GM10847 (cell line): Measurements from ENCODE around the gene L2HGDH.

ENCODE experiments used
- POLR2A ChIP-seq: IDR thresholded peaks from 2 replicates; pipeline ENCODE4 v1.6.1; 2011; ENCODE audit not compliant: insufficient read length; ENCODE audit errors: extremely low read depth

Gene L2HGDH

DNA sequence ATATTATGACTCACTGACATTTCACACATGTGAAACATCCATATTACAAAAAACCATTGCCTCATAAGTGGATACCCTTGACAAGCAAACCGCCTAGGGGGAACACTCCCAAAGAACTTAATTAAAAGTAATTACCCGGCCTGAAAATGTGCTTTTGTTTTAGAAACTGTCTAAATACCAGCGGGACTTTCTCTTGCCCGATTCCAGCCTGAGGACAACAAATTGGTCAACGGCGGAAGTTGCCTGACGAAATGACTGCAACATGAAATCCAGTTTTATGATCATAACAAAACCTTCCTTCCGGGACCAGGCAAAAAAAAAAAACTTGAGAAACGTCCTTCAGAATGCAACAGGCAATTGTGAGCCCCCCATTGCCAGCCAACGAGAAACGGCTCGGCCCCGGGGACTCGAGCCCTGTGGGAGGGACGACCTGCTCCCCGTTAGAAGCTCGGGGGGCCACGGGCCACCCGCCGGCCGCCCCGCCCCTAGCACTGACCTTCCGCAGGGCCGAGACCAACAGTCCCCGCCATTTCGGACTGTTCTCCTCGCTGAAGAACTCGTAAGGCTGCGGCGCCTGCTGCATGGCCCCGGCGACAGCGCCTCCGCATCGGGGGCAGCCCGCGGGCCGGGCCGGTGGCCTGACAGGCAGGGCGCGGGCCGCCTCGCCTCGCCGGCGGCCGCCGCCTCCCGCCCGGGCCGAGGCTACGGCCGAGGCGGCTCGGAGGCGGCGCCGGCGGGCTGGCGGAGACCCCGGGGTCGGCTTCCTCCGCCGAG lies 81.1 kb downstream of the L2HGDH start:
- no peak for TF ChIP-seq POLR2A

DNA sequence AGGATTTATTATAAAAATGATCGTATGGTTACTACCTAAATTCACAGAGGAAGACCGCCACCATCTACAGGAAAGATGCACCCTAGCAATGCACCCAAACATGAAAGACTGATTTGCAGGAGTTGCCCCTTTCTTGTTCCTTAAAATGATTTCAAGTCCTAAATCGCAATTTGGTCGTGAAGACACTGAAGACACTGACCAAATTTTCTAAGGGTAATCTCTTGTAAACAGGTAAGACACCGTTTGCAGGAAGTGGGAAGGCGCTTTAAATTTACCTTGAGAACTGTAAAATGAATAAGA lies 81.7 kb downstream of the L2HGDH start:
- TF ChIP-seq POLR2A, result no peak

DNA sequence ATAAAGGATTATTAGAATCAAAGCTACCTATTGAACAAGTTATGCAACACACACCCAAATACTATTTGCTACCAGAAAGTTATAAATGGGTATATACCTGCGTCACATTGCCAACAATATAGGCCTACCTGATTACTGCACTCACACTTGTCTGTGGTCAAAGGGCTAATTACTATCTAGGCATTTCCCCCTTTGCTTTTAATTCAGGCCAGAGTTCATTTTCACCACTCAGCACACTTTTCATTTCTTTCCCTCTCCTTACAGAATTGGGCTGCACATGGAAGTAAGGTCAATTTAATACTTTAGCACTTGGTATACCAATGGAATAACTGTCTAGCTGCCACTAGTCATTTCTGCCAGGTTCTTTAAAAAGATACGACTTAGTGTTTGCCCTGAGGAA lies 82.3 kb downstream of the L2HGDH start:
- no peak for TF ChIP-seq POLR2A

DNA sequence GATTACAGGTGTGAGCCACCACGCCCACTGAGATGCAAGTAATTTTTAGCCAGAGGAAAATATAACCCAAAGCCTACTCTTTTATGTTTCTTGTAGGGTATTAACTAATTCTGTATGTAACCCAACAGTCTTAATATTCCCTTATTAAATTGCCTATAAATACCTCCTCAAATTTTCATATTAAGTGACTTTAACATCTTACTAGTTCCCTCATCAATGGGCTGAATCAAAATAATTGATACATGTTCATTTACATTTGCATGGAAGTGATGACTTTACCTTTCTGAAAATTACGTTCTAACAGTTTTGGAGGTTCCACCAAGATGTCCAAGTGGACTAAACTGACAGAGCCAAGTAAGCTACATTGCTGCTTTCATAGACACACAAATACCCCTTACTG lies 83.7 kb downstream of the L2HGDH start:
- TF ChIP-seq POLR2A, result no peak

DNA sequence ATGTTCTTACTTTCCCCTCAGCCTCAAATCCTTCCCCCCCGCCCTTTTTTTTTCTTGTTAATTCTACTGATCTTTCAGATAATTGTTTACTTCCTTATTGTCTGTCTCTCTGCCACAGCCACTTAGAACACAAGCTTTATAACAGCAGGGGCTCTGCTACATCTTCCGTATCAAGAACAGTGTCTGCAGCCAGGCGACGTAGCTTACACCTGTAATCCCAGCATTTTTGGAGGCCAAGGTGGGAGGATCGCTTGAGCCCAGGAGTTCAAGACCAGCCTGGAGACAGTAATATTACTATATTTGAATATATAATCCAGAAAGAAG lies 86.1 kb downstream of the L2HGDH start:
- TF ChIP-seq POLR2A, result no peak

DNA sequence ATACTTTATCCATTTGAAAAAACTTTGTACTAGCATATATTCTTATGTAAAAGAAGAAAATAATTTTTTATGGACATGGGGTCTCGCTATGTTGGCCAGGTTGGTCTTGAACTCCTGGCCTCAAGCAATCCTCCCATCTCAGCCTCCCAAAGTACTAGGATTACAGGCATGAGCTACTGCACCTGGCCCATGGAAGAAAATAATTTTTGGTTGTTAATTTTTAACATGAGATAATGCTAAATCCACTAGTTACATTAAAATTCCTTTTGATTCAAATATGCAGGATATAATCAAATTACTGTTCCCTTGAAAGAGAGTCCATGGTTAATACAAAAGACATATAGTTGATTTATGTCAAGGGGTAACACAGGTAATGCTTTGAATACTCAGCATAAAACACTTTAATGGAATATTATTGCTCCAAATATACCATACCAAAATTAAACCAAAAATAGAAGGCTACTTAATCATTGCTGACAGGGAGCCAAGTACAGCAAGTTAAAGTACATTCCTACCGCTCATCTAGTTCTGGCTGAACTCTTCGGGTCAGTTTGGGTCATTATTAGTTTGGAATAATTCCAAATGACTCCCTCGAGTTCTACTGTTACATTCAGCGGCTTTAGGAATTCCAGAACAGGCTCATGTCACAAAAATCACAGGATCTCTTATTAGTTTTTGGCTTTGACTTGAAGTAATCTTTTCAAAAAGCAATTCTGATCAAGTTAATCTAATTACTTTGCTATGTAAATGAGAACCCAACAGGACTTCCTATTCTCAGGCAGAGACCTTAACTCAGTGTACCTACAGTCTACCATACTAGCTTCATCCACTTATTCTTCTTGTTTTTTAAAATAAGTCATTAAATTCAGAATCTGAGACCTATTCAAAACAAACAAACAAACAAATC lies 86.7 kb downstream of the L2HGDH start:
- no peak for TF ChIP-seq POLR2A

DNA sequence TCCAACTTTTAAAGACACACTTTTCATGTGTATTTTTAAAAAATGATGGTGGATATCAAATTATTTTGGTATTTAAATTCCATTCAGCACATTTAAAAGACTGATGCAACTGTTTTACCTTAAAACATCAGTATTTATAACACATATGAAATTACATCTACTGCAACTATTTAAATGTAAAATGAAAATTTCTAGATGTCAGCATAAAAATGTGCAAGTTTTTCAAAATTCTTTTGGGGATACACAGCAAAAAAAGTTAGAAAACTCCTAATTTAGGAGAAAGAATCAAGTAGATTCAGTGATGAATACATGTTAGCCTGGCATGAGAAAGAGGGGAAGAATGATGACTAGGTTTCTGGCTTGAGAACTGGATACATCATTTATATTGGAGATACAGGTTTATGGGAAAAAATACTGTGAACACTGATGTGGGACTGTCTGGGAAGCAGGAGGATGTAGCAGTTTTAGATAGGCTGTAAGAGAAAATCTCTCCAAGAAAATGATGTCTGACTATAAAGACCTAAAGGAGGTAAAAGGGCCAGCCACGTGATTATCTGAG lies 89.9 kb downstream of the L2HGDH start:
- no peak for TF ChIP-seq POLR2A

DNA sequence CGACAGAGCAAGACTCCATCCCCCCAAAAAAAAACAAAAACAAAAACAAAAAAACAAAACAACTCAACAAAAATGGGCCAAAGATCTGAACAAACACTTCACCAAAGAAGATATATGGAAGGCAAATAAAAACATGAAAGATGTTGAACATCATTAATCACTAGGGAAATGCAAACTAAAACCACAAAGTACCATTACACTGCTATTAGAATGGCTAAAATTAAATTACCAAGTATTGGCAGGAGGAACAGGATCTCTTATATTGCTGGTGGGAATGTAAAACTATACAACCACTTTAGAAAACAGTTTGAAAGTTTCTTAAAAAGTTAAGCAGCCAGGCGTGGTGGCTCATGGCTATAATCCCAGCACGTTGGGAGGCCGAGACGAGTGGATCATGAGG lies 93.5 kb downstream of the L2HGDH start:
- no peak for TF ChIP-seq POLR2A

DNA sequence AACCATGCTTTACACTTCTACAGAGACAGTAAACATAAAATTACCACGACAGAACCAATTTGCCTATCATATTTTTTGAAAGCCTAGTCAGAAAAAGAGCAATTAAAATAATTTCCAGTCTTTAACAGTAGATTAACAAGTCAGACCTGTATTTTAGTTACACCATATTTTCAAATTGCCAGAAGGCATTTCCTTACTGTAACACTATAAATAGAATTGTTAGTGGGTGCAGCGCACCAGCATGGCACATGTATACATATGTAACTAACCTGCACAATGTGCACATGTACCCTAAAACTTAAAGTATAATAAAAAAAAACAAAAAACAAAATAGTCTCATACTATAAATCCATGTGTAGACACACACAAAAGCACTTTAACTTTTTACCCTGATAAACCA lies 96.6 kb downstream of the L2HGDH start:
- TF ChIP-seq POLR2A, result no peak

DNA sequence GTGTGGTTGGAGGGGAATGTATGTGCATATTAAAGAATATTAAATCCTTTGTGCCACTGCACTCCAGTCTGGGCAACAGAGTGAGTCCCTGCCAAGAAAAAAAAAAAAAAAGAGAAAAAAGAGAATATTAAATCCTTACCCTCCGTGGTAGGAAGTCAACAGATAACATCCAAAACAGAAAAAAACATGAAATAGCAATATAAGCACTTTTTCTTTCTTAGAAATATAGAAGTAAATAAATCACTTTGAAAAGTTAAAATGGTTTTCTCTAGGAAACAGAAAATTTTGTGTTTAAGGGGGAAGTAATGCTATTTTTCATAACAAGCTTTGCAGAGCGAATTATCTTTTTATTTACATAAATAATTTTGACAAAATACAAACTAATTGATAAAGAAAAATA lies 98.2 kb downstream of the L2HGDH start:
- TF ChIP-seq POLR2A, result no peak

DNA sequence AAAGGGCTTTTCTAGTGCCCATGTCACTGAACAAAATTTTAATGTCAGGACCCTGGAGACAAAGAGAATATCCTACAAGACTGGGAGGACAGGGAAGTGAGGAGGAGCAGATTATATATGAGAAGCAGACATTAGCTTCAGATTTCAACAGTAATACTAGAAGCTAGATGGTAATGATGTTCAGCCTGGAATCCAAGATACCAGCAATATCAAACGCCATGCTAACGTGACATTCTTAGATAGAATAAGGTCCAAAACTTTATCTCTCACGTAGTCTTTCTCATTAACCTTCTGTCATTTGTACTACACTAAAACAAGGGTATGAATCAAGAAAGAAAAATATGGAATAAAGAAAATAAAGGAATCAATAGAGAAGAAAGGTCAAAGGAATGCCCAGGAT lies 99.3 kb downstream of the L2HGDH start:
- no peak for TF ChIP-seq POLR2A

DNA sequence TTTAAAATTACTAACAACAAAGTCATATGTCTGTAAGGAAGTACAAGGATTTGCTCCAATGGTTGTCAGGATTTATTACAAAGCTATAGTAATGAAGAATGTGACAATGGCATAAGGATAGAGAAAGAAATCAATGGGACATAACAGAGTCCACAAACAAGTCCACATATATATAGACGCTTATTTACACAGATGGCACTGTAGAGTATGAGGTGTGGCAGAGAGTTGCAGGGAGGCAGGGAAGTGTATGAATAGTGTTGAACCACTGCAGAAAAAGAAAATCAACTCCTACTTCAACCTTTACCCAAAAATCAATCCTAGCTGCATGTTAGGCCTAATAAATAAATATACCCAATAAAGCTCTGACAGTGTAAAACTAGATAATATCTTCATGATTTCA lies 102.0 kb downstream of the L2HGDH start:
- TF ChIP-seq POLR2A, result no peak

DNA sequence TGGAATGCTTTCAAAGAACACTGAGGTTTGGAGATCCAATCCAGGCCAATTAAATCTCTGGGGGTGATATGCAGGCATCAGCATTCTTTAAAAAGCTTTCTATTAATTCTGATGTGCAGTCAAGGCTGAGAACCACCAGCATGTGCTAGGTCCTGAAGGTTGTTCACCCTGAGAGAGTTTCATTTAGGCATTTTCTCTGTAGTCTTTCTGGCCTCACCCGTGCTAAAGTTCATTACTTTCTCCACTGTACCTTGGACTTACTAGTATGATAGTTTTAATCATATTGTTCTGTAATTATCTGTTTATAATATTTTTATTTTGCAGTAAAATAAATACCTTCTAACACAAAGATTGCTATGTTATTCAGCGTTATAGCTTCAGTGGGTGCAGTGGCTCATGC lies 113.5 kb downstream of the L2HGDH start:
- TF ChIP-seq POLR2A, result no peak

DNA sequence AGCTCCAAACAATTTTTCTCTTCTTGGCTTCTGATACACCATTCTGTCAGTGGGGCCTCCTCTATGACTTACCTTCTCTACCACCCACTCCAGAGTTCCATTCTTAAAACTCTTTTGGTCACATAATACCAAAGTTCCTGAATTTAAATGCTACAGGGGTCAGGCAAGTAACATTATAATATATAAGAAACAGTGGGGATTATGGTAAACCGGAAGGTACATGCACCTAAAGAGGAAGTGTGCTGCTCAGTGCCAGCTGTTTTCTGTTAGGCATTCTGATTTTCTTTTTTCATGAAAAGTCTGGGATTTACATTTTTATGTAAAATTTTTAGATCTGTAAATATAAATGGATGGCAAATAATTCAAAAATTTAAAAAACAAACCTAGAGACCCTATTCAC lies 120.5 kb downstream of the L2HGDH start:
- no peak for TF ChIP-seq POLR2A
